Hematopoietic multipotent progenitor cell treated with erythropoietin and hydrocortisone succinate and interleukin-3 and kit ligand, for 8 days (in vitro differentiated cells): ENCODE data around the gene SLC4A5.
A peak's percentile ranks its signal among the peaks of the same experiment; 100 is the strongest.

Source experiments
- DNase-seq: peaks from one replicate; pipeline ENCODE4 v3.0.0-alpha.2; 2015

Gene SLC4A5

GRCh38 chr2:74343316-74343715 is at the start of gene SLC4A5:
SLC4A5 (minus strand) TSS chr2:74343416; CDS start chr2:74315023, 28,393 bp downstream.
- DNase-seq, result no peak

GRCh38 chr2:74392449-74392743 is 49.2 kb upstream of the SLC4A5 start:
- DNase-seq, result no peak

GRCh38 chr2:74391580-74392448 is 48.6 kb upstream of the SLC4A5 start:
- peak; percentile 96 for DNase-seq

- peak; percentile 33 for DNase-seq
Measured at GRCh38 chr2:74391209-74391579, 48.0 kb upstream of the SLC4A5 start.

- DNase-seq, result no peak
Measured at GRCh38 chr2:74390606-74391005, 47.4 kb upstream of the SLC4A5 start.

GRCh38 chr2:74387346-74387745 is 44.1 kb upstream of the SLC4A5 start:
- DNase-seq, result no peak

- DNase-seq, result no peak
Measured at GRCh38 chr2:74385396-74385795, 42.2 kb upstream of the SLC4A5 start.

- no peak for DNase-seq
Measured at GRCh38 chr2:74384051-74384450, 40.8 kb upstream of the SLC4A5 start.

GRCh38 chr2:74383254-74383653 is 40.0 kb upstream of the SLC4A5 start:
- DNase-seq, result no peak

- DNase-seq, result no peak
Measured at GRCh38 chr2:74381751-74382150, 38.5 kb upstream of the SLC4A5 start.

GRCh38 chr2:74379851-74380789 is 36.9 kb upstream of the SLC4A5 start, which contains the start of gene DCTN1:
DCTN1 (minus strand) TSS chr2:74380311; CDS start chr2:74380037, 274 bp downstream.
- DNase-seq, result peak; percentile 25

- DNase-seq, result no peak
Measured at GRCh38 chr2:74378007-74378406, 34.8 kb upstream of the SLC4A5 start.

- DNase-seq, result no peak
Measured at GRCh38 chr2:74375838-74376237, 32.6 kb upstream of the SLC4A5 start.

GRCh38 chr2:74374509-74375205 is 31.4 kb upstream of the SLC4A5 start:
- peak; percentile 9 for DNase-seq

- no peak for DNase-seq
Measured at GRCh38 chr2:74373985-74374384, 30.8 kb upstream of the SLC4A5 start.

GRCh38 chr2:74373221-74373676 is 30.0 kb upstream of the SLC4A5 start:
- no peak for DNase-seq

- no peak for DNase-seq
Measured at GRCh38 chr2:74372674-74373073, 29.5 kb upstream of the SLC4A5 start.

GRCh38 chr2:74371421-74371820 is 28.2 kb upstream of the SLC4A5 start:
- DNase-seq, result no peak

GRCh38 chr2:74369976-74370375 is 26.8 kb upstream of the SLC4A5 start:
- no peak for DNase-seq

- no peak for DNase-seq
Measured at GRCh38 chr2:74368499-74368898, 25.3 kb upstream of the SLC4A5 start.

- DNase-seq, result no peak
Measured at GRCh38 chr2:74367789-74368188, 24.6 kb upstream of the SLC4A5 start.

- no peak for DNase-seq
Measured at GRCh38 chr2:74366036-74366435, 22.8 kb upstream of the SLC4A5 start.
